H7 (cell line): ENCODE data around the gene THOC1. TPM values are rescaled to one million over a fixed set of nuclear protein-coding genes. Genes with fewer than 3 reads are reported as not detected.

Source experiments
- DNase-seq: peaks from one replicate; pipeline ENCODE4 v3.0.0; 2012
- H3K27me3 ChIP-seq: 2 replicates; pipeline ENCODE4 v1.6.0; 2011; ENCODE audit warnings: mild to moderate bottlenecking, low read length; ENCODE audit not compliant: control insufficient read depth, insufficient read depth
- H3K36me3 ChIP-seq: replicated peaks from 2 replicates; pipeline ENCODE4 v1.5.1; 2011; ENCODE audit warnings: low read length; ENCODE audit not compliant: control insufficient read depth, insufficient read depth
- H3K4me3 ChIP-seq: 2 replicates; pipeline ENCODE4 v1.5.1; 2011; ENCODE audit warnings: low read depth, mild to moderate bottlenecking, control low read depth, low read length, moderate library complexity; ENCODE audit not compliant: insufficient read depth
- total RNA-seq: library from RNA; depleted of rRNA; stranded (reverse); fragments of >200 nt; shearing (Covaris generic); gene quantifications from 2 replicates; pipeline ENCODE4 v1.2.3, GENCODE V29; 2014

THOC1 gene
- total RNA-seq, 1 experiment from 2014 or later: 53.6 TPM

DNA sequence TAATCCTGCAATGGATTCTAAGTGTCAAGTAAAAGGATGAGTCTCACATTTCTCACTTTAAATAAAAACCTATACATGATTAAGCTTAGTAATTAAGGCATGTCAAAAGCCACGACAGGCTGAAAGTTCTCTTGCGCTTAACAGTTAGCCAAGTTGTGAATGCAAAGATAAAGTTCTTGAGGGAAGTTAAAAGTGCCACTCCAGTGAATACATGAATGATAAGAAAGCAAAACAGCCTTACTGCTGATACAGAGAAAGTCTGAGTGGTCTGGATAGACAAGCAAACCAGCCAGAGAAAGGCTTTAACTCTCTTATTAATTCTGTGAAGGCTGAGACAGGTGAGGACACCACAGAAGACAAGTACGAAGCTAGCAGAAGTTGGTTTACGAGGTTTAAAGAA is 12.7 kb downstream of the THOC1 start:
- Histone ChIP-seq H3K27me3 (no peaks in the 10 kb centered on the region), H3K36me3 (peaks cover 24% of the 10 kb centered on the region), H3K4me3 (no peak overlapping the region)
- no peak for DNase-seq

DNA sequence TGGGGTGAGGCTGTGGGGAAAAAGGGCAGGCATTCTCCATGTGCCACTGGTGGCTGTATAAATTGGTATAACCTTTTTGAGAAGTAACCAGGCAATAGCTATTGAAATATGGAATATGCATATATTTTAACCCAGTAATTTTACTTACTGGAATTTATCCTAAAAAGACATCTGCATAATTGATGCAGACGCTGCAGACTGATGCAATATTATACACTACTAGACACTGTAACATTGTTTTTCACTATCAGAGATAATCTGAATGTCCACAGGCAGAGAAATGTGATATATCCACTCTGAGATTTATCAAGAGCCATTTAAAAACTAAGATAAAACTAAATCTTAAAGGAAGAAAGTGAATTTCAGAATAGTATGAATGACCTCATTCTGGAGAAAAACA is 14.7 kb downstream of the THOC1 start:
- H3K4me3 ChIP-seq: no peak overlapping the region
- no peak for DNase-seq
- peaks cover 23% of the 10 kb centered on the region for H3K36me3 ChIP-seq
- no peaks in the 10 kb centered on the region for H3K27me3 ChIP-seq

DNA sequence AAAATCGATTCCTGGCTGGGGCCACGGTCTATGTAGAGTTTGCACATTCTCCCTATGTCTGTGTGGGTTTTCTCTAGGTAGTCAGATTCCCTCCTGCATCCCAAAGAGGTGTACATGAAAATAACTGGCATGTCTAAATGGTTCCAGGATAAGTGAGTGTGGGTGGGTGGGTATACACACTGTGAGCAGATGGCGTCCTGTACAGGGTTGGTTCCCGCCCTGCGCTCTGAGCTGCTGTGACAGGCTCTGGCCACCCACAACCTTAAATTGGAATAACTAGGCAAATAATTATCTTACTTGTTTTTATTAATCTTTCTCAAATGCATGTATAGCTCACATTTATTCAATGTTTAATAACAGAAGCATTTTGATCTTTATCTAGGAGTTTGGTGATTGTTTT is 16.3 kb downstream of the THOC1 start:
- no peak overlapping the region for H3K4me3 ChIP-seq
- DNase-seq: no peak
- no peaks in the 10 kb centered on the region for H3K27me3 ChIP-seq
- H3K36me3 ChIP-seq: peaks cover 21% of the 10 kb centered on the region

DNA sequence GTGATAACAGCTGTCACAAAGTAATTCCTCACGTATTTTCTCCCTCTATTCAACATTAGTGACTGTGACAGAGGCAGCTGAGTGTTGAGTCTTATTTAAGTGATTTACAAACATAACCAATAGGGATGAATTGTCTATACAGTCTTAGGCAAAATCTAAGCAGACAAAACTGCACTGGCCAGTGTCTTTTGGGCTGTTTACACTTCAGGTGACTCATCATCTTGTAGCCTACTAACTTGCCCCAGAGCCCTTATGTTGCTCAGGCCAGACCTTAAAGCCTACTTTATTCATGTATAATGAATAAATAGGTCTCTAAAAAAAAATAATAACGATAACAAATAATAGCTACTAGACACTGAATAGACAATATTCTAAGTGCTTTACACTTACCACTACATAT is 17.2 kb downstream of the THOC1 start:
- Histone ChIP-seq H3K36me3 (peaks cover 21% of the 10 kb centered on the region), H3K4me3 (no peak overlapping the region), H3K27me3 (no peaks in the 10 kb centered on the region)
- DNase-seq: no peak

DNA sequence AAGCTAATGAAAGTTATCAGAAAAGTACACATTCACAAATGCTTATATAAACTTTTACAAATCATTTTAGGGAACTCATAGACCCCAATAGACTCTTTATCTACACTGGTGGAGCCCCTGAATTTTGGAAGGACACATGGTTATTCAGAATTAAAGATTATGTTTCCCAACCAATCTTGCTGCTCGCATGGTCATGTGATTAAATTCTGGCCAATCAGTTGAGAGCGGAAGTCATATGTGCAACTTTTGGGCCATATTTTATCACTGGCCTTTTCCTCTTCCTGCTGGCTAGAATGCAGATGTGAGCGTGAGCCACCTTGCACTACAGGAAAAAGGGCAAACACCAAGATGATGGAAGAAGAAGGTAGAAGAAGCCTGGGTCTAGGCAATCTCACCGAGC is 19.8 kb downstream of the THOC1 start:
- DNase-seq: no peak
- Histone ChIP-seq H3K4me3 (no peak overlapping the region), H3K36me3 (peaks cover 22% of the 10 kb centered on the region), H3K27me3 (no peaks in the 10 kb centered on the region)

DNA sequence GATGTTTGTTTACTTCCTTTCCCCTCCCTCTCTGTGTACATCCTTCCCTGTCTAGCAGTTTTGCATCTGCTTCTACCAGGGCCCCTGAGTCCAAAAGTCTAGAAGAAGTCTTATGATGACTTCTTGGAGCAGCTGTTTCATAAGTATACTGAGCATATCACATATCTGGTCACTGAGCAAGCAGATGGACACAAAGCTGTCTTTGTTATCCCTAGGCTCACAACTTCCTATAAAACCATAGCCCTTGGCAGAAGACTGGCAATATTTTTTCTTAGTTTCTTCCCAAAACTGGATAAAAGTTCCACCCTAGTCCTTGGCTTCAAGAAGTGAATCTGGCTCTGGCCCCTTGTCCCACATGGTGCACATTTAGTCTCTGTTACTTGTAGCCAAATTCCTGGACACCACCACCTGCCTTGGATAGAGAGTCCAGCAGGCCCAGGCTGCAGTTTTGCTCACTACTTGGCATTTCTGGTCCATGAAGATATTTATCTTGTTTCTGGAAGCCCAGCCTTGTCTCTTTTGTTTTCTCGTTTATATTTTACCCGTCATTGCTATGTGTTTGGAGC is 22.5 kb downstream of the THOC1 start:
- H3K36me3 ChIP-seq: peaks cover 11% of the 10 kb centered on the region
- H3K4me3 ChIP-seq: no peak overlapping the region

DNA sequence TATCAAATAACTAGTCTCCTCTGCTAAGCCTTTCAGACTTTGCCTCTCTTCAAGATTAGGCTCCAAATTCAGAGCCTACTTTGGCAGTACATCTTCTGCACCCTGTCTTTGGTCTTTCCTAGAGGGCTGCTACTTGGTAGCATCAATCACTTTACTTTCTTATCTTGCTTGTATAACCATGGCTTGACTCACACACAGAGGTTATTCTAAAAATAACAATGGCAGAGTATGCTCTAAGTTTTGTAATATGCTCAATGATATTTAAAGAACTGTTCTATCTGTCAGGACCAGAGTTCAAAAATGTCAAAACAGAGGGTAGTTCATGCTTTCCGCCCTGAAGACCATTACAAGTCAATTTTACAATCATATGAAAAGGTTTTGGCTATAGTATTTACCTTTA is 27.7 kb downstream of the THOC1 start:
- DNase-seq: no peak
- Histone ChIP-seq H3K4me3 (no peak overlapping the region), H3K36me3 (peaks cover 4% of the 10 kb centered on the region), H3K27me3 (no peaks in the 10 kb centered on the region)

More for the DNA sequence above, 22.5 kb downstream of the THOC1 start:
- H3K27me3 ChIP-seq: no peaks in the 10 kb centered on the region
- DNase-seq: no peak

DNA sequence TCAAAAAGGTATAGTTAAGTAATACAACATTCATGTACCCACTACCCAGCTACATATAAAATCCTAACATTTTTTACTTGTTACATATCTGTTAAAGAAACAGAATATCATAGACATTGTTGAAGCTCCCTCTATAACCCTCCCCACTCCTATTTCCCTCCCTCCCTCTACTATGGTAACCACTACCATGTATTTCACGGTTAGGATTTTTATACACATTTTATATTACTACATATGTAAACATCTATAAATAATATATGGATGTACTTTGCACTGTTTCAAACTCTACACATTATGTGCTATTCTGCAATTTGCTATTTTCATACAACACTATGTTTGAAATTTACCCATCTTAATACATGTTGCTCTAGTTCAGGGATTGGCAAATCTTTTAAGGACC is 36.3 kb downstream of the THOC1 start:
- DNase-seq: no peak
- H3K4me3 ChIP-seq: no peak overlapping the region
- H3K27me3 ChIP-seq: no peaks in the 10 kb centered on the region
- H3K36me3 ChIP-seq: peaks cover 1% of the 10 kb centered on the region

DNA sequence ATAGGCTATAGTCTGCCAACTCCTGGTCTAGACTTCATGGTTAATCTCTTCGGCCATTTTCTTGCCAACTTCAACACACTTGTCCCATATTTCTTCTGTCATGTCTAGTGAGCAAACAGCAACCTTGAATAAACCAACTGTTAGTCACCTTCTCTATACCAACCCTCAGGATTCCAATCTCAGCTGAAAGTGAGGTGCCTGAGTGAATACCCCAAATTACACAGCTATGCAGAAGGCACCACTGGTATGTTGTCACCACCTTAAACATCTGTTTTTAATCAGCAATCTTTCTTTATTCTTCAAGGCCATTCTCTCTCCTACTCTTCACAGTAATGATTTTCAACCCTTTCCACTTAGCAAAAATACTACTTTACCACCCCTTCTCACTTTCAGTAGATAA is 39.3 kb downstream of the THOC1 start:
- H3K36me3 ChIP-seq: peaks cover 8% of the 10 kb centered on the region
- no peak overlapping the region for H3K4me3 ChIP-seq
- H3K27me3 ChIP-seq: no peaks in the 10 kb centered on the region
- DNase-seq: no peak

DNA sequence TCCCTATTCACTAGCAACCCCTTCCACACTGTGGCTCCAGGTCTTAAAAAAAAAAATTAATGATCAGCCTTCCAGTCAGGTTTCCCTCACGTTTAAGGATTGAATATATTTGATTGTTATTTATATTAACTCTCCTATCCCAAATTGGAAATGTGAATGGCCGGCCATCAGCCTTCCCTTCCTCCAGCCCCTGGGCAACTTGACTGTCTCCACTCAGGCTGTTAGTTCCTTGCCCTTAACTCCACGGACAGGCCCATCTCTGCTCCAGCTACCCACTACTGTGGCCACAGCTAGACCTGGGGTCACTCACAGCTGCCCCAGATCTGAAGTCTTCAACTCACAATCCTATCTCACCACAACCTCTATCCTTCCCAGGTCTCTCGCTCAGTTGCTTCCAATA is 39.9 kb downstream of the THOC1 start:
- DNase-seq: no peak
- Histone ChIP-seq H3K36me3 (peaks cover 10% of the 10 kb centered on the region), H3K27me3 (no peaks in the 10 kb centered on the region), H3K4me3 (no peak overlapping the region)

DNA sequence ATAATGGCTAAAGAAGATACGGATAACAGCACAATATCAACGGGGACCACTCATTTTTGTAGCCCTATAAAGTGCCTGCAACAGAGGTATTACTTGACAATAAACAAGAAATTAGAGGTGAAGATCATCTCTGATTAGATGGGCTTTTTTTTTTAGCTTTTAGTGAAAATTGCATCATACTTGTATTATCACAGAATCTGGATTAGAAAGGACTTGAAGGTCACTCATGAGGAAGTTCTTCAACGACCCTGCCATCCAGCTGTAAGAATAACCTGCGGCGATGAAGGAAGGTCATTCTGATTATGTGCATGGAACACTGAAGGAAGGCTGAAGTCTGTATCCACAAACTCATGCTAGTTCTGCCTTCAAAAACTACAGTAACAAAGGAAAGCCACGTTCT is 40.5 kb downstream of the THOC1 start:
- Histone ChIP-seq H3K4me3 (no peak overlapping the region), H3K36me3 (peaks cover 10% of the 10 kb centered on the region), H3K27me3 (no peaks in the 10 kb centered on the region)
- DNase-seq: no peak

DNA sequence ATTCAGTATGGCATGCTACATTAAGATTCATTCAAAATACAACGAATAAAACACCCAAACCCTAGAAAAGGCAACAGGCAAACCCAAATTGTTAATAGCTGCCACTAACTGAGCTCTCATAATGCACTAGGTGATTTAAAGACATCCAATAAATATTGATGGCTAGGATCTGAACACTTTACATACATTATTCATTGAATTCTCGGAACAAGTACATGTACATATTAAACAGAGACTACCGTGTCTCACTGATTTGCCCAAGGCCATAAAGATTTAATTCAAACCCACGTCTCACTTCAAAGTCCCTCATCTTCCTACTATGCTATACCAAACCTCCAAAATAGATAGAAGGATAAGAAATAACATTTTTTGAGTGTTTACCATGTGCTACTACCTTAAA is 42.1 kb downstream of the THOC1 start:
- Histone ChIP-seq H3K27me3 (no peaks in the 10 kb centered on the region), H3K36me3 (peaks cover 10% of the 10 kb centered on the region), H3K4me3 (no peak overlapping the region)
- no peak for DNase-seq

DNA sequence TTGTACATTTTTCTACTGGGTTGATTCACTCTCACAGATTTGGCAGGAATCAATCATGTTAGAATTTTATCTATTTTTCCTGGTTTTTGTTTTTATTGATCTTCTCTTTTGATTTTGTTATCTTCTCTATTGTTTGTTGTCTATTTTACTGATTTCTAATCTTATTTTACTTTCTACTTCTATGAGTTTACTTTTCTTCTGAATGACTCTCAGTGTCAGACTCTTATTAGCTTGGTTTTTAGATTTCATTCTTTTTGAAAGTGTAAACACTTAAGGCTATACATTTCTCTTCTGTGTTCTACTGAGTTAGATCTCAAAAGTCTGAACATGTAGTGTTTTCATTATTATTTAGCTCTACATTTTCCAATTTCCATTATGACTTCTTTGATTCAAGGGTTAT is 47.1 kb downstream of the THOC1 start:
- DNase-seq: no peak
- Histone ChIP-seq H3K27me3 (no peaks in the 10 kb centered on the region), H3K4me3 (no peak overlapping the region), H3K36me3 (peaks cover 23% of the 10 kb centered on the region)

DNA sequence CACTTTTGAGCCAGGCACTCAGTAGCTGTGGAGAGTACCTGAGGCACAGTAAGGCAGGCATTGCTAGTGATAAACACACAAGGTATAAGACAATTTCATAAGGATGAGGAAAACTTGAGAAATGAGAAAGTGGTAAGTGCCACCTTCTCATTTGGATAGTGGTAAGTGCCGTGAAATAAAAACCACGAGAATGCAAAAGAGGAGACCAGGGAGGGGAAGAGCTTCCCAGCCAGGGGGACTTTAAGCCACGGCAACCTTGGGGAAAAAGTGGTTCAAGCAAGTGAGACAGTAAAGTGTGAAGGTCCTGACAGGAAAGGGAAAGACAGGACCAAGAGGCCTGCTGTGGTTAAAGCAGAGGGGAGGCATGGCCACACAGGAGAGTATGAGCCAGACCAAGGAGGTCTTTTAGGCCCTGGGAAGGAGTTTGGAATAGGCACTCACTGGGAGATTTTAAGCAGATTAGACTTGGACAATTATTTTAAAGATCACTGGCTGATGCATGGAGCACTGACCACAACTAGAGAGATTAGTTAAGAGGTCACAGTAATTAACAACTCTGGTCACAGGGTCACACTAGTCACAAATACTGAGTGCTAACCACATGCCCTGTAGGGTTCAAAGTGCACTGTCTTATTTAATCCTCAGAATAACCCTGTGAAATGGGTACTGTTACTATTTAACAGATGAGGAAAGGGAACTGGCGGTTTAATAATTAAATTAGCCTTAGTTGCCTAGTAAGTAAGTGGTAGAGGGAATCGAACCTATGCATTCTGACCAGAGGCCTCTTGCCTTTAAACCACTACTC is 50.1 kb downstream of the THOC1 start:
- H3K4me3 ChIP-seq: no peak overlapping the region
- no peak for DNase-seq
- peaks cover 23% of the 10 kb centered on the region for H3K36me3 ChIP-seq
- H3K27me3 ChIP-seq: no peaks in the 10 kb centered on the region

DNA sequence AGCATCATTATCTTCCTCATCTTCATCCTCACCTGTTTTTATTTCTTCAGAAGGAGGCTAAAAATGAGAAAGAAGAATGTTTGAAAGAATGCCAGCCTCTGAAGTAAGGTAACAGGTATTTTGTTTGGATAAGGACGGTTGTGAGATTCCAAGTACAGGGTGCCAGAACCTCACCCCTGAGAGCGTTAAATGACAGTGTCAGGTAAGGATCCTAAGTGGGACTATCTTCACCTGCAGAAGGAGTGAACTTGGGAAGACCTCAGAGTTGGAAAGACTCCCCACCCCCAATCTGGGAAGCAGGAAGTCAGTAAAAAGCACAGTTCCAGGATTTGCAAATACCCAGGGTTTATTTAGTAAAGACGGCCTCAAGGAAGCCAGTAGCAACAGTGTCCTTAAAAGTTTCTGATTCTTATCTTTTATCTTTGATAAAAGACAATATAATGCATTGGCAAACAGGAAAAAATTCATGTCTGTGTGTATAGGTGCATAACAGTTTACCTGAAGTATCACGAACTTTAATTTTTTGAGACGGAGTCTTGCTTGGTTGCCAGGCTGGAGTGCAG is 52.3 kb downstream of the THOC1 start:
- H3K36me3 ChIP-seq: peaks cover 29% of the 10 kb centered on the region

More for the DNA sequence above, 52.3 kb downstream of the THOC1 start:
- DNase-seq: no peak
- no peaks in the 10 kb centered on the region for H3K27me3 ChIP-seq
- no peak overlapping the region for H3K4me3 ChIP-seq
